HepG2 (cell line): ENCODE measurements around the gene IQCH. TPM values are rescaled to one million over a fixed set of nuclear protein-coding genes. Genes with fewer than 3 reads are reported as not detected.

ENCODE experiments used
- ATAC-seq: fragments of 200-7000 bp; cut with Tn5 transposase; 3 replicates; pipeline ENCODE4 v1.9.1; 2020; ENCODE audit warnings: mild to moderate bottlenecking, moderate library complexity
- BruUV-seq: library from RNA; stranded (reverse); fragments of 400-500 nt; replicated peaks from 2 replicates; lab custom pipeline; 2021; lab: Mats Ljungman, UMichigan
- CTCF ChIA-PET: fragments of 300-600 bp; formaldehyde crosslinking; extraction: SDS; loops from one replicate; lab custom pipeline; 2021; ENCODE audit warnings: low total read pairs, inconsistent platforms, low intra/inter-chr PET ratio; lab: Yijun Ruan, JAX
- POLR2A ChIA-PET: fragments of 350-600 bp; sonication (Branson Sonifier 250); formaldehyde crosslinking; loops from one replicate; lab custom pipeline; 2020; ENCODE audit warnings: antibody characterized with exemption, inconsistent platforms; lab: Yijun Ruan, JAX
- DNase-seq: peaks from one replicate; pipeline ENCODE4 v3.0.0-alpha.2; 2015; ENCODE audit warnings: low spot score
- FAIRE-seq: peaks from 3 replicates; lab custom pipeline; 2011; peaks lifted over from hg19 to GRCh38; lab: Jason Lieb, UNC
- H2AFZ ChIP-seq: one replicate; pipeline ENCODE4 v1.6.1; 2011; ENCODE audit warnings: low read length, inconsistent platforms
- H3K27ac ChIP-seq: fragments of 300-600 bp; 3 replicates; pipeline ENCODE4 v1.8.0; 2011; ENCODE audit warnings: mixed run types, mild to moderate bottlenecking, mixed read lengths, low read length, inconsistent platforms; ENCODE audit not compliant: insufficient read depth; ENCODE audit errors: extremely low read length
- H3K27me3 ChIP-seq, 2 experiments: fragments of 200-600 bp in 1 of 2; 2 replicates in 1 of 2; 3 replicates in 1 of 2; pipeline versions ENCODE4 v1.6.0 to v1.8.0; 2011; ENCODE audit warnings: low read length in 2 of 2, mild to moderate bottlenecking in 2 of 2, moderate library complexity in 2 of 2, inconsistent platforms in 1 of 2; ENCODE audit not compliant: insufficient read depth in 2 of 2, control insufficient read depth in 1 of 2
- H3K36me3 ChIP-seq, 2 experiments: fragments of 200-600 bp in 1 of 2; replicated peaks in 1 of 2; 2 replicates in 1 of 2; 3 replicates in 1 of 2; pipeline versions ENCODE4 v1.5.1 to v1.8.0; 2011; ENCODE audit warnings: low read length in 2 of 2, inconsistent platforms in 1 of 2; ENCODE audit not compliant: insufficient read depth in 2 of 2, control insufficient read depth in 1 of 2
- H3K4me1 ChIP-seq: 2 replicates; pipeline ENCODE4 v1.5.1; 2012; ENCODE audit warnings: low read length, inconsistent platforms; ENCODE audit not compliant: insufficient read depth
- H3K4me2 ChIP-seq: 2 replicates; pipeline ENCODE4 v1.6.0; 2011; ENCODE audit warnings: low read depth, low read length, inconsistent platforms
- H3K4me3 ChIP-seq, 3 experiments: fragments of 200-600 bp in 1 of 3; sonication (generic), shearing (Covaris generic) in 1 of 3; replicated peaks in 1 of 3; 2 replicates each; pipeline ENCODE4 v1.5.1; 2011 to 2016; ENCODE audit warnings: low read length in 3 of 3, inconsistent platforms in 2 of 3, low read depth in 2 of 3, mild to moderate bottlenecking in 2 of 3, control low read depth in 1 of 3, mixed read lengths in 1 of 3; ENCODE audit not compliant: insufficient read depth in 1 of 3
- H3K79me2 ChIP-seq: one replicate; pipeline ENCODE4 v1.6.1; 2011; ENCODE audit warnings: low read length, inconsistent platforms; ENCODE audit not compliant: insufficient read depth
- H3K9ac ChIP-seq: 2 replicates; pipeline ENCODE4 v1.6.0; 2011; ENCODE audit warnings: mild to moderate bottlenecking, low read depth, low read length, inconsistent platforms; ENCODE audit not compliant: insufficient read depth
- H3K9me3 ChIP-seq: 2 replicates; pipeline ENCODE4 v1.5.1; 2012; ENCODE audit warnings: mild to moderate bottlenecking, low read length
- H4K20me1 ChIP-seq: 2 replicates; pipeline ENCODE4 v1.6.0; 2011; ENCODE audit warnings: inconsistent platforms, mild to moderate bottlenecking, low read length, moderate library complexity; ENCODE audit not compliant: insufficient read depth
- BORCS8-MEF2B ChIP-seq: sonication (generic); formaldehyde crosslinking; IDR thresholded peaks from 2 replicates; pipeline ENCODE4 v1.8.0; 2022; ENCODE audit warnings: mild to moderate bottlenecking, missing genetic modification reagents
- CHD4 ChIP-seq: fragments of 200-600 bp; sonication (generic); IDR thresholded peaks from 2 replicates; pipeline ENCODE4 v1.7.0; 2017; ENCODE audit warnings: mild to moderate bottlenecking, low read length, borderline replicate concordance
- ELF1 ChIP-seq: sonication (generic); formaldehyde crosslinking; IDR thresholded peaks from 2 replicates; pipeline ENCODE4 v1.4.0; 2020; ENCODE audit warnings: missing genetic modification reagents
- GABPA ChIP-seq, 2 experiments: IDR thresholded peaks; 2 replicates each; pipeline ENCODE4 v1.6.1; 2011 to 2016; ENCODE audit warnings: low read depth in 2 of 2, low read length in 1 of 2, missing biosample characterization in 1 of 2, missing genetic modification characterization in 1 of 2
- POLR2A ChIP-seq, 2 experiments: IDR thresholded peaks; 2 replicates each; pipeline ENCODE4 v1.6.1; 2011; ENCODE audit warnings: low read depth in 2 of 2, low read length in 2 of 2, mild to moderate bottlenecking in 1 of 2, moderate library complexity in 1 of 2; ENCODE audit not compliant: insufficient read depth in 1 of 2
- SIN3A ChIP-seq: IDR thresholded peaks from 2 replicates; pipeline ENCODE4 v1.6.1; 2011; ENCODE audit warnings: low read depth, mild to moderate bottlenecking, control low read depth, low read length, borderline replicate concordance
- YEATS2 ChIP-seq: sonication (generic); formaldehyde crosslinking; IDR thresholded peaks from 2 replicates; pipeline ENCODE4 v1.4.0; 2020; ENCODE audit warnings: missing genetic modification reagents, borderline replicate concordance
- YY1 ChIP-seq: IDR thresholded peaks from 2 replicates; pipeline ENCODE4 v1.6.1; 2011; ENCODE audit warnings: low read length, low read depth, moderate library complexity, mild to moderate bottlenecking; ENCODE audit not compliant: insufficient read depth, insufficient replicate concordance
- ZNF121 ChIP-seq: sonication (generic); formaldehyde crosslinking; IDR thresholded peaks from 2 replicates; pipeline ENCODE4 v1.5.0; 2020; ENCODE audit warnings: mild to moderate bottlenecking, missing genetic modification reagents
- ZNF619 ChIP-seq: sonication (generic); formaldehyde crosslinking; IDR thresholded peaks from 2 replicates; pipeline ENCODE4 v1.4.0; 2020; ENCODE audit warnings: mild to moderate bottlenecking, missing genetic modification reagents
- ZNF660 ChIP-seq: sonication (generic); formaldehyde crosslinking; IDR thresholded peaks from 2 replicates; pipeline ENCODE4 v1.5.1; 2020; ENCODE audit warnings: mild to moderate bottlenecking, low read depth, missing genetic modification reagents, borderline replicate concordance
- ZNF780A ChIP-seq: sonication (generic); formaldehyde crosslinking; IDR thresholded peaks from 2 replicates; pipeline ENCODE4 v1.8.0; 2022; ENCODE audit warnings: mild to moderate bottlenecking, missing genetic modification reagents, moderate library complexity
- ZNF792 ChIP-seq: IDR thresholded peaks from 2 replicates; pipeline ENCODE4 v1.6.1; 2016
- ZSCAN9 ChIP-seq: IDR thresholded peaks from 2 replicates; pipeline ENCODE4 v1.6.1; 2016; ENCODE audit warnings: borderline replicate concordance
- WGBS: methylation state at CpG from one replicate; pipeline ENCODE4 v1.1.6; 2017; ENCODE audit warnings: low lambda C conversion rate; 5-methylcytosine and 5-hydroxymethylcytosine counted together
- in situ Hi-C: cut with HindIII; loops from 2 replicates; pipeline ENCODE4 v1.10.0; 2017; ENCODE audit warnings: low pct_unique_long_range_greater_than_20kb; ENCODE audit not compliant: extremely low pct_ligation_motif_present
- intact Hi-C: fragments of 100-400 bp; cut with micrococcal nuclease; formaldehyde crosslinking; loops from one replicate; pipeline ENCODE4 v1.10.0; 2022; ENCODE audit not compliant: unreplicated experiment
- polyA plus RNA-seq, 8 experiments: library from polyadenylated mRNA; depleted of rRNA in 3 of 8; stranded (reverse) in 7 of 8; unstranded in 1 of 8; fragments of >200 nt; fragmentation: Illumina TruSeq in 4 of 8; extraction: Trizol in 4 of 8; gene quantifications; 2 replicates each; pipeline versions ENCODE4 v1.2.1 to v1.2.3, GENCODE V29; 2011 to 2016; ENCODE audit warnings: low read depth in 4 of 8, missing spikeins in 1 of 8, mixed read lengths in 1 of 8; ENCODE audit not compliant: insufficient read depth in 1 of 8
- total RNA-seq, 5 experiments: library from RNA; depleted of rRNA; stranded (reverse); fragments of >200 nt; fragmentation: Illumina TruSeq; extraction: Trizol; gene quantifications; 2 replicates each; pipeline ENCODE4 v1.2.3, GENCODE V29; 2016; ENCODE audit warnings: low read depth in 1 of 5
- TF ChIP-seq, protein P1 (sequence below): sonication (generic); formaldehyde crosslinking; IDR thresholded peaks from 2 replicates; pipeline ENCODE4 v1.9.0; 2022; ENCODE audit warnings: missing genetic modification reagents, mild to moderate bottlenecking, borderline replicate concordance
- TF ChIP-seq, protein P2 (sequence below): sonication (generic); formaldehyde crosslinking; IDR thresholded peaks from 2 replicates; pipeline ENCODE4 v1.5.1; 2020; ENCODE audit warnings: mild to moderate bottlenecking, missing genetic modification reagents, moderate library complexity
- TF ChIP-seq, protein P3 (sequence below): sonication (generic); formaldehyde crosslinking; IDR thresholded peaks from 2 replicates; pipeline ENCODE4 v1.5.1; 2020; ENCODE audit warnings: mild to moderate bottlenecking, moderate library complexity, missing genetic modification reagents

Gene IQCH
- total and polyA plus RNA-seq, 2 of the 13 experiments (the other 11 are each of a cell fraction or from before 2014, with no cell fraction given), result 0.16 to 0.55 TPM

DNA sequence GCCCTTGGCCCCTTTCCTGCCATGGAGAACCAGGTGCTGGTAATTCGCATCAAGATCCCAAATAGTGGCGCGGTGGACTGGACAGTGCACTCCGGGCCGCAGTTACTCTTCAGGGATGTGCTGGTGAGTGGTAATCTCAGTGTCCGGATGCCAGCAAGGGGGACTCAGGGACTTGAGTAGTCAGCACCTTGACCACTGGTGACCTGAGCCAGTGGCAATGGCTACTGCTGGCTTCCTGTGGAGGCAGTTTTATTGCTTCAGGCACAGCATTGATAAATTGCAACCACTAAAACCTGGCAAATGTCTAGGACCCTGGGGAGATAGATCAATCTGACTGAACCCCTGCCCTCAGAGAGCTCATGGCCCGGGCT lies 288.7 kb downstream of the IQCH start:
- FAIRE-seq (no peak), DNase-seq (no peak), ATAC-seq (peak; percentile 77)
- ChIA-PET CTCF (no interaction called here), POLR2A (interaction anchor here (2.0 kb wide), 1 partner anchor 22 kb away, joined by 31 read pairs; the partner anchor contains the start of gene C15orf61)
- H4K20me1 ChIP-seq, result no peaks in the 10 kb centered on the region
- H2AFZ ChIP-seq, result peak overlapping the region; percentile 85
- H3K27me3 ChIP-seq, result no peaks in the 10 kb centered on the region; a peak in 1 of 5 replicates
- peaks cover 2 to 5% of the 10 kb centered on the region in 2 experiments; a peak in 2 of 5 replicates for H3K36me3 ChIP-seq
- peak overlapping the region; percentile 91 for H3K4me2 ChIP-seq
- no peaks in the 10 kb centered on the region for H3K9me3 ChIP-seq
- intact Hi-C loops (loop anchor here (5.0 kb wide), 1 partner anchor 294 kb away; no protein-coding TSS in a partner anchor), in situ Hi-C loops (no loop called here)
- peak overlapping the region; percentile 76 for H3K27ac ChIP-seq
- H3K4me3 ChIP-seq, result peak overlapping the region; percentile 76 to 99 (median 84)
- peaks cover 25% of the 10 kb centered on the region for H3K4me1 ChIP-seq
- TF ChIP-seq ELF1 (CRISPR knock-in tag) (0 out of 2 replicates have a peak, but pooled peaks have one; percentile 14), ZNF780A (no peak), ZNF660 (CRISPR knock-in tag) (no peak), SIN3A (no peak), ZSCAN9 (no peak), CHD4 (no peak), ZNF792 (CRISPR knock-in tag) (0 out of 2 replicates have a peak, but pooled peaks have one; percentile 8), YEATS2 (CRISPR knock-in tag) (no peak), BORCS8-MEF2B (CRISPR knock-in tag) (no peak), ZNF619 (CRISPR knock-in tag) (0 out of 2 replicates have a peak, but pooled peaks have one; percentile 56), POLR2A (IDR thresholded peaks at IDR 0.05; ENCODE audit: insufficient read depth in 1 of 2, low read depth in 2 of 2, low read length in 2 of 2) (0 out of 4 replicates have a peak, but pooled peaks of 1 of the 2 experiments have one; percentile 10), GABPA (IDR thresholded peaks at IDR 0.05; ENCODE audit: low read depth, low read length) (no peak), GABPA (CRISPR knock-in tag; IDR thresholded peaks at IDR 0.05; ENCODE audit: low read depth) (peak; percentile 20; the same call in 1 of the 2 replicates), ZNF121 (CRISPR knock-in tag) (0 out of 2 replicates have a peak, but pooled peaks have one; percentile 22), YY1 (peak; percentile 6)
- TF ChIP-seq, protein P1, sequence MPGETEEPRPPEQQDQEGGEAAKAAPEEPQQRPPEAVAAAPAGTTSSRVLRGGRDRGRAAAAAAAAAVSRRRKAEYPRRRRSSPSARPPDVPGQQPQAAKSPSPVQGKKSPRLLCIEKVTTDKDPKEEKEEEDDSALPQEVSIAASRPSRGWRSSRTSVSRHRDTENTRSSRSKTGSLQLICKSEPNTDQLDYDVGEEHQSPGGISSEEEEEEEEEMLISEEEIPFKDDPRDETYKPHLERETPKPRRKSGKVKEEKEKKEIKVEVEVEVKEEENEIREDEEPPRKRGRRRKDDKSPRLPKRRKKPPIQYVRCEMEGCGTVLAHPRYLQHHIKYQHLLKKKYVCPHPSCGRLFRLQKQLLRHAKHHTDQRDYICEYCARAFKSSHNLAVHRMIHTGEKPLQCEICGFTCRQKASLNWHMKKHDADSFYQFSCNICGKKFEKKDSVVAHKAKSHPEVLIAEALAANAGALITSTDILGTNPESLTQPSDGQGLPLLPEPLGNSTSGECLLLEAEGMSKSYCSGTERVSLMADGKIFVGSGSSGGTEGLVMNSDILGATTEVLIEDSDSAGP (CRISPR knock-in tag), result 0 out of 2 replicates have a peak, but pooled peaks have one; percentile 5
- TF ChIP-seq, protein P2, sequence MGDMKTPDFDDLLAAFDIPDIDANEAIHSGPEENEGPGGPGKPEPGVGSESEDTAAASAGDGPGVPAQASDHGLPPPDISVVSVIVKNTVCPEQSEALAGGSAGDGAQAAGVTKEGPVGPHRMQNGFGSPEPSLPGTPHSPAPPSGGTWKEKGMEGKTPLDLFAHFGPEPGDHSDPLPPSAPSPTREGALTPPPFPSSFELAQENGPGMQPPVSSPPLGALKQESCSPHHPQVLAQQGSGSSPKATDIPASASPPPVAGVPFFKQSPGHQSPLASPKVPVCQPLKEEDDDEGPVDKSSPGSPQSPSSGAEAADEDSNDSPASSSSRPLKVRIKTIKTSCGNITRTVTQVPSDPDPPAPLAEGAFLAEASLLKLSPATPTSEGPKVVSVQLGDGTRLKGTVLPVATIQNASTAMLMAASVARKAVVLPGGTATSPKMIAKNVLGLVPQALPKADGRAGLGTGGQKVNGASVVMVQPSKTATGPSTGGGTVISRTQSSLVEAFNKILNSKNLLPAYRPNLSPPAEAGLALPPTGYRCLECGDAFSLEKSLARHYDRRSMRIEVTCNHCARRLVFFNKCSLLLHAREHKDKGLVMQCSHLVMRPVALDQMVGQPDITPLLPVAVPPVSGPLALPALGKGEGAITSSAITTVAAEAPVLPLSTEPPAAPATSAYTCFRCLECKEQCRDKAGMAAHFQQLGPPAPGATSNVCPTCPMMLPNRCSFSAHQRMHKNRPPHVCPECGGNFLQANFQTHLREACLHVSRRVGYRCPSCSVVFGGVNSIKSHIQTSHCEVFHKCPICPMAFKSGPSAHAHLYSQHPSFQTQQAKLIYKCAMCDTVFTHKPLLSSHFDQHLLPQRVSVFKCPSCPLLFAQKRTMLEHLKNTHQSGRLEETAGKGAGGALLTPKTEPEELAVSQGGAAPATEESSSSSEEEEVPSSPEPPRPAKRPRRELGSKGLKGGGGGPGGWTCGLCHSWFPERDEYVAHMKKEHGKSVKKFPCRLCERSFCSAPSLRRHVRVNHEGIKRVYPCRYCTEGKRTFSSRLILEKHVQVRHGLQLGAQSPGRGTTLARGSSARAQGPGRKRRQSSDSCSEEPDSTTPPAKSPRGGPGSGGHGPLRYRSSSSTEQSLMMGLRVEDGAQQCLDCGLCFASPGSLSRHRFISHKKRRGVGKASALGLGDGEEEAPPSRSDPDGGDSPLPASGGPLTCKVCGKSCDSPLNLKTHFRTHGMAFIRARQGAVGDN (CRISPR knock-in tag), result peak; percentile 1; the same call in 1 of the 2 replicates
- TF ChIP-seq, protein P3, sequence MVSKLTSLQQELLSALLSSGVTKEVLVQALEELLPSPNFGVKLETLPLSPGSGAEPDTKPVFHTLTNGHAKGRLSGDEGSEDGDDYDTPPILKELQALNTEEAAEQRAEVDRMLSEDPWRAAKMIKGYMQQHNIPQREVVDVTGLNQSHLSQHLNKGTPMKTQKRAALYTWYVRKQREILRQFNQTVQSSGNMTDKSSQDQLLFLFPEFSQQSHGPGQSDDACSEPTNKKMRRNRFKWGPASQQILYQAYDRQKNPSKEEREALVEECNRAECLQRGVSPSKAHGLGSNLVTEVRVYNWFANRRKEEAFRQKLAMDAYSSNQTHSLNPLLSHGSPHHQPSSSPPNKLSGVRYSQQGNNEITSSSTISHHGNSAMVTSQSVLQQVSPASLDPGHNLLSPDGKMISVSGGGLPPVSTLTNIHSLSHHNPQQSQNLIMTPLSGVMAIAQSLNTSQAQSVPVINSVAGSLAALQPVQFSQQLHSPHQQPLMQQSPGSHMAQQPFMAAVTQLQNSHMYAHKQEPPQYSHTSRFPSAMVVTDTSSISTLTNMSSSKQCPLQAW, result 0 out of 2 replicates have a peak, but pooled peaks have one; percentile 18
- 0% methylated on average over 1 of the region's 7 CpGs for WGBS
- no peaks in the 10 kb centered on the region for H3K79me2 ChIP-seq
- TSS peak; percentile 61 for BruUV-seq
- H3K9ac ChIP-seq, result peak overlapping the region; percentile 88
